OCI-LY1 (cell line): ENCODE measurements around the gene EXOSC6.
"Not testable (repeated sequence)": the region's sequence is repeated elsewhere in the genome, so short reads cannot be mapped to it uniquely, and the experiment has no call there.

ENCODE experiments used
- H2AFZ ChIP-seq: fragments of 200-600 bp; sonication (generic), shearing (Covaris generic); 2 replicates; pipeline ENCODE4 v1.6.0; 2014; ENCODE audit warnings: antibody characterized with exemption, mild to moderate bottlenecking, low read length
- H3F3A ChIP-seq: fragments of 200-600 bp; sonication (generic), shearing (Covaris generic); 2 replicates; pipeline ENCODE4 v1.6.0; 2014; ENCODE audit warnings: mild to moderate bottlenecking, antibody characterized with exemption, low read length, moderate library complexity; ENCODE audit not compliant: insufficient read depth
- H3K27ac ChIP-seq: fragments of 200-600 bp; sonication (generic); 2 replicates; pipeline ENCODE4 v1.5.1; 2014; ENCODE audit warnings: low read length, mixed run types, mild to moderate bottlenecking, low read depth; ENCODE audit not compliant: poor library complexity, severe bottlenecking
- H3K27me3 ChIP-seq: fragments of 200-600 bp; sonication (generic); 2 replicates; pipeline ENCODE4 v1.6.0; 2014; ENCODE audit warnings: antibody characterized with exemption, mild to moderate bottlenecking, low read length, moderate library complexity; ENCODE audit not compliant: insufficient read depth
- H3K36me3 ChIP-seq: fragments of 200-600 bp; sonication (generic); 2 replicates; pipeline ENCODE4 v1.6.1; 2014; ENCODE audit warnings: mild to moderate bottlenecking, antibody characterized with exemption, low read length, moderate library complexity, mixed read lengths; ENCODE audit not compliant: insufficient read depth
- H3K4me1 ChIP-seq: fragments of 200-600 bp; sonication (generic); 2 replicates; pipeline ENCODE4 v1.5.1; 2014; ENCODE audit warnings: mild to moderate bottlenecking, low read length, moderate library complexity; ENCODE audit not compliant: insufficient read depth, severe bottlenecking
- H3K4me2 ChIP-seq: fragments of 200-600 bp; sonication (generic), shearing (Covaris generic); 2 replicates; pipeline ENCODE4 v1.6.1; 2014; ENCODE audit warnings: low read length
- H3K4me3 ChIP-seq: fragments of 200-600 bp; sonication (generic); 2 replicates; pipeline ENCODE4 v1.5.1; 2014; ENCODE audit warnings: low read length, low read depth, mild to moderate bottlenecking, mixed read lengths; ENCODE audit not compliant: poor library complexity, severe bottlenecking
- H3K79me2 ChIP-seq: fragments of 200-600 bp; shearing (Covaris generic); 2 replicates; pipeline ENCODE4 v1.6.1; 2016; ENCODE audit warnings: mixed run types, low read length, mixed read lengths; ENCODE audit not compliant: insufficient read depth
- H3K9ac ChIP-seq: fragments of 200-600 bp; sonication (generic), shearing (Covaris generic); 2 replicates; pipeline ENCODE4 v1.6.1; 2014; ENCODE audit warnings: mild to moderate bottlenecking, low read length, mixed read lengths
- H3K9me2 ChIP-seq: fragments of 200-600 bp; sonication (generic), shearing (Covaris generic); 2 replicates; pipeline ENCODE4 v1.6.1; 2014; ENCODE audit warnings: low read depth, mild to moderate bottlenecking, low read length, mixed read lengths
- H3K9me3 ChIP-seq: fragments of 200-600 bp; shearing (Covaris generic); 2 replicates; pipeline ENCODE4 v1.6.1; 2014; ENCODE audit warnings: low read length, mixed read lengths
- H4K20me1 ChIP-seq: fragments of 200-600 bp; sonication (generic), shearing (Covaris generic); 2 replicates; pipeline ENCODE4 v1.6.0; 2016; ENCODE audit warnings: mild to moderate bottlenecking, low read length; ENCODE audit not compliant: insufficient read depth
- CTCF ChIP-seq: fragments of 200-600 bp; sonication (generic), shearing (Covaris generic); IDR thresholded peaks from 2 replicates; pipeline ENCODE4 v1.5.1; 2017; ENCODE audit warnings: mild to moderate bottlenecking, antibody characterized with exemption, low read length, moderate library complexity, mixed read lengths
- EZH2 ChIP-seq: fragments of 200-600 bp; sonication (generic), shearing (Covaris generic); IDR thresholded peaks from 2 replicates; pipeline ENCODE4 v1.8.0; 2017; ENCODE audit warnings: borderline replicate concordance, mixed run types, mild to moderate bottlenecking, antibody characterized with exemption, low read length, moderate library complexity, mixed read lengths

EXOSC6 gene

GRCh38 chr16:70295634-70296033, 43.9 kb upstream of the EXOSC6 start:
- TF ChIP-seq EZH2 (no peak), CTCF (no peak)
- no peak overlapping the region for H3K4me3 ChIP-seq
- peaks cover 14% of the 10 kb centered on the region for H3K79me2 ChIP-seq
- H3K4me2 ChIP-seq: no peak overlapping the region
- H3K9me3 ChIP-seq: no peaks in the 10 kb centered on the region; the same call in 1 of the 2 replicates
- no peaks in the 10 kb centered on the region for H3F3A ChIP-seq
- H3K9ac ChIP-seq: no peak overlapping the region
- H3K9me2 ChIP-seq: no peaks in the 10 kb centered on the region
- no peaks in the 10 kb centered on the region for H4K20me1 ChIP-seq
- peaks cover 14% of the 10 kb centered on the region for H3K4me1 ChIP-seq
- no peaks in the 10 kb centered on the region for H3K27me3 ChIP-seq
- H3K27ac ChIP-seq: no peak overlapping the region
- peaks cover 6% of the 10 kb centered on the region; the same call in 1 of the 2 replicates for H3K36me3 ChIP-seq
- no peak overlapping the region for H2AFZ ChIP-seq

- Histone ChIP-seq H3K36me3 (no peaks in the 10 kb centered on the region), H3K79me2 (peaks cover 4% of the 10 kb centered on the region), H4K20me1 (no peaks in the 10 kb centered on the region), H3K4me2 (no peak overlapping the region), H3K27ac (no peak overlapping the region), H2AFZ (no peak overlapping the region), H3F3A (no peaks in the 10 kb centered on the region), H3K9ac (no peak overlapping the region), H3K9me3 (no peaks in the 10 kb centered on the region), H3K4me1 (peaks cover 14% of the 10 kb centered on the region), H3K4me3 (no peak overlapping the region), H3K9me2 (no peaks in the 10 kb centered on the region), H3K27me3 (no peaks in the 10 kb centered on the region)
- TF ChIP-seq CTCF: no peak
- no peak for TF ChIP-seq EZH2
Observed at GRCh38 chr16:70294385-70295025, 42.8 kb upstream of the EXOSC6 start.

- not testable (repeated sequence) for H3F3A ChIP-seq, H3K4me2 ChIP-seq, H3K9me3 ChIP-seq, H3K9me2 ChIP-seq, H3K79me2 ChIP-seq, H3K36me3 ChIP-seq, H2AFZ ChIP-seq, H3K27me3 ChIP-seq, H3K9ac ChIP-seq, H3K27ac ChIP-seq, H4K20me1 ChIP-seq, H3K4me3 ChIP-seq
- H3K4me1 ChIP-seq: peaks cover 14% of the 10 kb centered on the region
Observed at GRCh38 chr16:70292148-70292547, 40.4 kb upstream of the EXOSC6 start.

GRCh38 chr16:70290949-70291519, 39.3 kb upstream of the EXOSC6 start:
- H4K20me1 ChIP-seq: no peaks in the 10 kb centered on the region
- no peaks in the 10 kb centered on the region for H3K9me2 ChIP-seq
- peaks cover 14% of the 10 kb centered on the region for H3K4me1 ChIP-seq
- no peak for TF ChIP-seq CTCF
- TF ChIP-seq EZH2: no peak
- no peaks in the 10 kb centered on the region for H3F3A ChIP-seq
- no peaks in the 10 kb centered on the region for H3K9me3 ChIP-seq
- H3K4me2 ChIP-seq: no peak overlapping the region
- H2AFZ ChIP-seq: no peak overlapping the region
- H3K4me3 ChIP-seq: no peak overlapping the region
- H3K27me3 ChIP-seq: no peaks in the 10 kb centered on the region
- peaks cover 10% of the 10 kb centered on the region for H3K79me2 ChIP-seq
- H3K9ac ChIP-seq: no peak overlapping the region
- no peak overlapping the region for H3K27ac ChIP-seq
- H3K36me3 ChIP-seq: 0 out of 2 replicates have a peak, but pooled peaks cover 3% of the 10 kb centered on the region
